LNCAP (cell line): ENCODE data around the gene SLC25A33.

Experiments used
- CTCF ChIP-seq: fragments of 450-650 bp; IDR thresholded peaks from 2 replicates; pipeline ENCODE4 v1.5.1; 2017; ENCODE audit warnings: mild to moderate bottlenecking

Gene SLC25A33

GRCh38 chr1:9503001-9503675 is 36.1 kb upstream of the SLC25A33 start:
- TF ChIP-seq CTCF: no peak

- no peak for TF ChIP-seq CTCF
Observed at GRCh38 chr1:9505143-9505542, 34.1 kb upstream of the SLC25A33 start.

- no peak for TF ChIP-seq CTCF
Observed at GRCh38 chr1:9506901-9507300, 32.4 kb upstream of the SLC25A33 start.

GRCh38 chr1:9510130-9510529 is 29.1 kb upstream of the SLC25A33 start:
- TF ChIP-seq CTCF: no peak

- TF ChIP-seq CTCF: no peak
Observed at GRCh38 chr1:9518454-9518998, 20.7 kb upstream of the SLC25A33 start.

GRCh38 chr1:9520411-9520810 is 18.9 kb upstream of the SLC25A33 start:
- no peak for TF ChIP-seq CTCF

- no peak for TF ChIP-seq CTCF
Observed at GRCh38 chr1:9529190-9529589, 10.1 kb upstream of the SLC25A33 start.

GRCh38 chr1:9530320-9530719 is 8.9 kb upstream of the SLC25A33 start:
- TF ChIP-seq CTCF: no peak
